Upper lobe of right lung (tissue), 1 donor: ENCODE results near the gene ICAM4. TPM values are rescaled to one million over a fixed set of nuclear protein-coding genes. Genes with fewer than 3 reads are reported as not detected.
A peak's percentile ranks its signal among the peaks of the same experiment; 100 is the strongest.
"Not testable (repeated sequence)": the region's sequence is repeated elsewhere in the genome, so short reads cannot be mapped to it uniquely, and the experiment has no call there.

Source experiments
- ATAC-seq: fragments of 200-7000 bp; cut with Tn5 transposase; one replicate; pipeline ENCODE4 v1.9.1; 2020; ENCODE audit warnings: mild to moderate bottlenecking, moderate library complexity
- DNase-seq: peaks from one replicate; pipeline ENCODE4 v3.0.0-alpha.2; 2020
- H3K27ac ChIP-seq: fragments of 200-600 bp; one replicate; pipeline ENCODE4 v1.8.0; 2022
- H3K27me3 ChIP-seq: fragments of 200-600 bp; one replicate; pipeline ENCODE4 v1.8.0; 2022; ENCODE audit warnings: mild to moderate bottlenecking
- H3K36me3 ChIP-seq: fragments of 200-600 bp; one replicate; pipeline ENCODE4 v1.8.0; 2022
- H3K4me1 ChIP-seq: fragments of 200-600 bp; one replicate; pipeline ENCODE4 v1.8.0; 2022
- H3K4me3 ChIP-seq: fragments of 200-600 bp; one replicate; pipeline ENCODE4 v1.8.0; 2022; ENCODE audit warnings: mild to moderate bottlenecking
- H3K9me3 ChIP-seq: fragments of 200-600 bp; one replicate; pipeline ENCODE4 v1.8.0; 2022
- CTCF ChIP-seq: fragments of 200-600 bp; IDR thresholded peaks from one replicate; pipeline ENCODE4 v1.8.0; 2022; ENCODE audit warnings: antibody characterized with exemption
- intact Hi-C: fragments of 100-400 bp; cut with DNase I; formaldehyde crosslinking; loops from one replicate; pipeline ENCODE4 v1.11.0; 2022
- total RNA-seq: library from RNA; stranded (reverse); fragmentation: NEBNext Ultra II Directional; extraction: Animal tissue kit (Norgen Biotek cat#: 25700); gene quantifications from one replicate; pipeline ENCODE4 v1.2.1, GENCODE V29; 2021
- donor health status: DM: no; HTN: yes; CAD: no; lungs with severe emphysema.

Gene ICAM4
- total RNA-seq, 1 donor from 2014 or later: 11.1 TPM

DNA sequence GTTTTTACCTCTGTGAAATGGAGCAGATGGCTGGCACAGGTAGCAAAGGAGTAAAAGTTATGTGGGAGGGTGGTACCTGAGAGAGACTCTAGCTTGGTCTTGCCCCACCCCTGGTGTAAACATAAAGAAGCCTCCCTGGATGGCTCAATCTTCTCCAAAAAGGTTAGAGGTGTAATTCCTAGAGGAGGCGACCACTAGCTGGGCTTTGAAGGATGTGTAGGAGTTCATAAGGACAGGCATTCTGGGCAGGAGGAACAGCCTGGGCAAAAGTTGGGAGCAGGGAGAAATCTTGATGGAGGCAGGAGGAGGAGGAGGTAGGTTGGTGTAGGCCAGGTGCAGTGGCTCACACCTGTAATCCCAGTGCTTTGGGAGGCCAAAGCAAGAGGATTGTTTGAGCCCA is 7.8 kb upstream of the ICAM4 start:
- H3K27me3 ChIP-seq: no peaks in the 10 kb centered on the region
- H3K4me1 ChIP-seq: peaks cover 26% of the 10 kb centered on the region
- H3K27ac ChIP-seq: peak overlapping the region; percentile 6
- DNase-seq (no peak), ATAC-seq (no peak)
- peaks cover 94% of the 10 kb centered on the region for H3K36me3 ChIP-seq
- intact Hi-C loops: no loop called here
- no peak for TF ChIP-seq CTCF
- no peak overlapping the region for H3K4me3 ChIP-seq
- no peaks in the 10 kb centered on the region for H3K9me3 ChIP-seq

DNA sequence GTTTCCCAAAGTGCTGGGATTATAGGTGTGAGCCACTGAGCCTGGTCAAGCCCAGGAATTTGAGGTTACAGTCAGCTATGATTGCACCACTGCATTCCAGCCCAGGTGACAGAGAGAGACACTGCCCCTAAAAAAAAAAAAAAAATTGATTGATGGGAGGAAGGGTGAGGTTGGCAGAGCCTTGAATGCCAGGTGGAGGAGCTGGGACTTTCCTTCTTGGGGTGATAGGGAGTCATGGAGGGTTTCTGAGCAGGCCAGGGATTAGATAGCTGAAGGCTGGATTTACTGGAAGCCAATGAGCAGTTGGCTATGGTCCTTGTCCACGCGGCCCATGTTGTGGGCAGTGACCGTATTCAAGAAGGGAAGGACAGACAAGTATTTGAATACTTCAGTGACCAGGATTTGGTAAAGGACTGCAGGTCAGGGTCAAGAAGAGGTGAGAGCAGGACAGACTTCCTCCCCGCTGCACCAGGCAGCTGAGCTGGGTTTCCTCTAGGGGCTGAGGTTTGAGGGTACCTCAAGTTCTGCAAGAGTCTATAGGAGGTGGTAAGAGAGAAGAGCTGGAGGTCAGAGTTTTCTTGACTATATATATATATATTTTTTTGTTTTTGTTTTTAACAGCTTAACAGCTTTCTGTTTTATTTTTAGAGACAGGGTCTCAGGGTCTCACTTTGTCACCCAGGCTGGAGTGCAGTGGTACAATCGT is 6.9 kb upstream of the ICAM4 start:
- Histone ChIP-seq H3K27me3 (no peaks in the 10 kb centered on the region), H3K36me3 (peaks cover 94% of the 10 kb centered on the region), H3K27ac (peak overlapping the region; percentile 24), H3K4me3 (no peak overlapping the region), H3K9me3 (no peaks in the 10 kb centered on the region), H3K4me1 (peaks cover 28% of the 10 kb centered on the region)
- TF ChIP-seq CTCF: no peak
- ATAC-seq (peak; percentile 15), DNase-seq (no peak)
- intact Hi-C loops: no loop called here

GRCh38 chr19:10282043-10282442 is 4.7 kb upstream of the ICAM4 start:
- H3K27ac ChIP-seq, intact Hi-C loops, H3K9me3 ChIP-seq, DNase-seq, H3K27me3 ChIP-seq, ATAC-seq, H3K4me3 ChIP-seq: not testable (repeated sequence)
- peaks cover 45% of the 10 kb centered on the region for H3K4me1 ChIP-seq
- peaks cover 86% of the 10 kb centered on the region for H3K36me3 ChIP-seq

GRCh38 chr19:10283301-10284064 is 3.3 kb upstream of the ICAM4 start:
- H3K36me3 ChIP-seq: peaks cover 71% of the 10 kb centered on the region
- no peak overlapping the region for H3K27ac ChIP-seq
- H3K4me1 ChIP-seq: peaks cover 57% of the 10 kb centered on the region
- ATAC-seq (peak; percentile 53), DNase-seq (peak; percentile 75)
- H3K9me3 ChIP-seq: no peaks in the 10 kb centered on the region
- intact Hi-C loops: no loop called here
- no peak for TF ChIP-seq CTCF
- H3K4me3 ChIP-seq: peak overlapping the region; percentile 19
- peaks cover 4% of the 10 kb centered on the region for H3K27me3 ChIP-seq

GRCh38 chr19:10284065-10284959 is 2.4 kb upstream of the ICAM4 start:
- no peaks in the 10 kb centered on the region for H3K9me3 ChIP-seq
- DNase-seq: no peak
- H3K4me1 ChIP-seq: peaks cover 63% of the 10 kb centered on the region
- H3K36me3 ChIP-seq: peaks cover 63% of the 10 kb centered on the region
- ATAC-seq: no peak
- peaks cover 6% of the 10 kb centered on the region for H3K27me3 ChIP-seq
- intact Hi-C loops: no loop called here
- peak overlapping the region; percentile 55 for H3K27ac ChIP-seq
- peak overlapping the region; percentile 19 for H3K4me3 ChIP-seq
- TF ChIP-seq CTCF: no peak
